Activated CD4-positive, alpha-beta T cell treated with anti-CD3 and anti-CD28 coated beads, Interleukin-2, amount 50 U/mL, for 24 hours (primary cell): ENCODE results near the gene SNX5.

Experiments used
- DNase-seq, 2 donors: peaks; one replicate each; pipeline ENCODE4 v3.0.0-alpha.2; 2020; ENCODE audit warnings: low read depth in 1 of 2, low spot score in 1 of 2

The SNX5 gene

DNA sequence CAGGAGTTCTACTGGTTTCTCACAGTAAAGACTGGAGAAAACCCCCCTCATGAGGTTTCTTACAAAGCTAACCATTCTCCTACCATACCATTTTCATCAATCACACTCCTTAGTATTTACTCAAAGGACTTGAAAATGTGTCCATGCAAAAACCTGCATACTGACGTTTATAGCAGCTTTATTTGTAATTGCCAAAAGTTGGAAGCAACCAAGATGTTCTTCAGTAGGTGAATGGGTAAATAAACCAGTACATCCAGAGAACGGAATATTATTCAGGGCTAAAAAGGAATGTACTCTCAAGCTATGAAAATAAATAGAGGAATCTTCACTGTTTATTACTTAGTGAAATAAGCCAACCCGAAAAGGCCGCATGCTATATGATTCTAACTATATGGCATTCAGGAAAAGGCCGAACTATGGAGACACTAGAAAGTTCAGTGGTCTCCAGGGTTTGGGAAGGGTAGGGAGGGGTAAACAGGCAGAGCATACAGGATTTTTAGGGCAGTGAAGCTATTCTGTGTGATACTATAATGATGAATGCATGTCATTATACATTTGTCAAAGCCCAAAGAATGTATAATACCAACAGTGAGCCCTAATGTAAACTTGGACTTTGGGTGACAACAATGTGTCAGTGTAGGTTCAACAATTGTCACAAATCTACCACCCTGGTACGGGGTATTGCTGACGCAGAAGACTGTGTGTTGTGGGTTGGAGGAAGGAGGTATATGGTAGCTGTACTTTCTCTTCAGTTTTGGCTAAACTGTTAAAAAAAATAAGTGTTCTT, 50.6 kb downstream of the SNX5 start:
- DNase-seq = no peak

DNA sequence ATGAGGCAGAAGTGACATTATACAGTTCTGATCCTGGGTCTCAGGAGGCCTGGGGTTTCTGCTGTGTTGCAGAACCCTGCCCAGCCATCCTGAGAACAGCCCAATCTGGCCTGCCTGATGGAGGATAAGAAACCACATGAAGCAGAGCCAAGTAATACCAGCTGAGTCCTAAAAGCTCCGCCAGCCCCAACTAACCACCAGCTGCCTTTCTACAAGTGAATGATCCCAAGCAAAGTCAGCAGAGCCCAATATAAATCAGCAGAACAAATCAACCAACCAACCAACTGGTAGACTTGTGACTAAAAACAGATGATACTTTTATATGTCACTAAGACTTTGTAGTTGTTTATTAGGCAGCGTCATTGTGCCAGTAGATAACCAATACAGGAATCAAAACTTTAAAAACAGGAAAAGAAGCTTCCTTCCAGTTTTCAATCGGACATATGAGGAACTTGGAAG, 52.1 kb downstream of the SNX5 start:
- DNase-seq = no peak

DNA sequence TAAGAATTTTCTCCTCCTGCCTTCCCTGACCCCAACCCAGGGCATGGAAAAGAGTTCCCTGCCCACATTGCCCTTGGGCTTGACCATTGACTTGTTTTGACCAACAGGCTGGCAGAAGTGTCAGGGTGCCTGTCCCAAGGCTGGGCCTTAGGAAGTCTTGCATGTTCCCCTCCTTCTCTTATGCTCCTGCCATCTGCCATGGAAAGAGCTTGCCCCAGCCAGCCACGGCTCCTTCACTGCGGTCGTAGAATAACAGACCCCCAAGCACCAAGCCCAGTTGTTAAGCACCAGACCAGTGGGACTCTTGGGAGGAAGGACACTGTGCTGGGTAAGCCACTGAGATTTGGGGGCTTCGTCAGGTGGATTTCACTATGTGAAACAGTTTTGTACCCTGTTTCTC, 53.6 kb downstream of the SNX5 start:
- no peak for DNase-seq

DNA sequence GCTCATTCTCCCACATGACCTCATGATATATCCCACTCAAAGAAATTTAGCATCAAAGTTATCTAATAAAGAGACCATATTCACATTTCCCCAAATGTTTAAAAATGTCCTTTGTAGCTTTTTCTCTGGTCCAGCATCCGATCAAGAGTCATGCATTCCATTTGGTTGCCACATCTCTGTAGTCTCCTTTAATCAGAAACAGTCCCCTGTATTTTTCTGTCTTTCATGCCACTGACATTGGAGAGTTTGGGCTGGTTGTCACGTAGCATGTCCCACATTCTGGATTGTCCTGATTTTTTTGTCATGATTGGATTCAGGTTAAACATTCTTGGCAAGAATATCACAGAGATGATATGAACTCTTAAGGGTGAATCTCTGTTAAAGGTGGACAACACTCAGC, 55.7 kb downstream of the SNX5 start:
- DNase-seq = no peak

DNA sequence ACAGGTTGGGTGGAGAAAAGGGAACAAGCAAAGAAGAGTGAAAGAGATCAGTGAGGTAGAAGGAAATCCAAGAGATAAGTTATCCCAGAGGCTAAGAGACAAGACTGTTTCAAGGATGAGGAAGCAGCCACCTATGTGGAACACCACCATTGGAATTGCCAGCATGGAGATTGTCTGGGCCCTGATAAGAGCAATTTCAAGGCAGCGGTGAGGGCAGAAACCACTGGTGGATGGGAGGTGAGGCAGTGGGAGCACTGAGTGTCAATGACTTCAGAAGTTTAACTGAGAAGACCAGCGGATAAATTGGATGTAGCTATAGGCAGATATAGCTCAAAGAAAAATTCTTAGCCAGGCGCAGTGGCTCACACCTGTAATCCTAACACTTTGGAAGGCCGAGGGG, 56.7 kb downstream of the SNX5 start:
- no peak for DNase-seq

DNA sequence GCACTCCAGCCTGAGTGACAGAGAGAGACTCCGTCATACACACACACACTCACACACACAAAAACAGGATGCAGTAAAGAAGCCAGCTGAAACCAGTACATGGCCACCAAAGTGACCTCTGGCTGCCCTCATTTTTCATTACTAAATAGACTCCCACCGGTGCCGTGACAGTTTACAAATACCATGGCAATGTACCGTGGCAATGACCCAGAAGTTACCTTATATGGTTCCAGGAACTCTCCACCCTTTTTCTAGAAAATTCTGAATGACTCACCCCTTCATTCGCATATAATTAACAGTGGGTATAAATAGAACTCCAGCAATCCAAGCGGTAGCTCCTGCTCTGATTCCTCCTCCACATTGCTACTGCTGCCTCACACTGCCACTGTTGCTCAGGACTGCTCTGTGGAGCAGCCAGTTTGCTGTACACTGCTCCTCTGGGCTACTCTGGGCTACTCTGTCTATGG, 57.7 kb downstream of the SNX5 start:
- DNase-seq = no peak

DNA sequence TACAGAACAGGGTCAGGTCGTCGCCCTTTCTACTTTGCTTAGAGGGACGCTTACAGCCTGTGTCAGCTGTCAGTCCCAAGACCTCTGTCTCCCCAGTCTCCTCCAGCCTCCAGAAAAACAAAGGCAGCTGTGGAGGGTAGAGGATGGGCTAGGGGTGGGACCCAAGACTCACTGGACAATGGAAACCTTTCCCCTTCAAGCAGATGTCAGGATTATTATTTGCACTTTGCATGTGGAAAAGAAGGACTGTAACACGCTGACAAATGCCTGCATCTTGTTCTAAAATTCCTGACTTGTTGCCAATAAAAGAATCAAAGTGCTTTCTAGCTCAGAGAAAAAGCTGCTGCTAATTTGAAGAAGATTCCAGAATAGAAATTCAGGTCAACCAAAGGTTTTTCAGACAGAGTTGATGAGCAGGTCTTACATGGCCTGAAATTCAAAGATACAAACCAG, 58.7 kb downstream of the SNX5 start:
- no peak for DNase-seq

DNA sequence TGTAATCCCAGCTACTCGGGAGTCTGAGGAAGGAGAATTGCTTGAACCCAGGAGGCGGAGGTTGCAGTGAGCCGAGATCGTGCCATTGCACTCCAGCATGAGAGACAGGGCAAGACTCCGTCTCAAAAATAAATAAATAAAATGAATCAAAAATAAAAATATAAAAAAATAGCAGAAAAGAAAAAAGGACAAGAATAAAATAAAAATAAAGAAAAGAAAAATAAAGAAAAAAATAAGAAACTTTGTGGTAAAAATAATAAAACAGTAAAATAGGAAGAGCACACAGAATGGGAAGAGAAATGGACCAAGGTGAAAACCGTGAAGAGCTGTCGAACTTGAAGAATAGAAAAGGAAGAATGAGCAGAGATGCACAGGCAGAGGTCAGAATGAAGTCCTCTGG, 63.0 kb downstream of the SNX5 start:
- DNase-seq = no peak

DNA sequence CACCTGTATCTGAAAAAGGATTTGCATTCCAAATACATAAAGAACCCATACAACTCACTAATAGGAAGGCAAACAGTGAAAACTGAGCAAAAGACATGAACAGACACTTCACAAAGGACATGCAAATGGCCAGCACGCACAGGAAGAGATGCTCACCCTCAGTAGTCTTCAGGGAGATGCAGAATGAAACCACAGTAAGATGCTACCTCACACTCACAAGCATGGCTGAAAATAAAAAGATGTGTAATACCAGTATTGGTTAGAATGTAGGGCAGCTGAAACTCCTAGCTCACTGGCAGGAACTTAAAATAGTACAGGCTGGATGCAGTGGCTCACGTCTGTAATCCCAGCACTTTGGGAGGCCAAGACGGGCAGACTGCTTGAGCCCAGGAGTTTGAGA, 64.6 kb downstream of the SNX5 start:
- DNase-seq = no peak

DNA sequence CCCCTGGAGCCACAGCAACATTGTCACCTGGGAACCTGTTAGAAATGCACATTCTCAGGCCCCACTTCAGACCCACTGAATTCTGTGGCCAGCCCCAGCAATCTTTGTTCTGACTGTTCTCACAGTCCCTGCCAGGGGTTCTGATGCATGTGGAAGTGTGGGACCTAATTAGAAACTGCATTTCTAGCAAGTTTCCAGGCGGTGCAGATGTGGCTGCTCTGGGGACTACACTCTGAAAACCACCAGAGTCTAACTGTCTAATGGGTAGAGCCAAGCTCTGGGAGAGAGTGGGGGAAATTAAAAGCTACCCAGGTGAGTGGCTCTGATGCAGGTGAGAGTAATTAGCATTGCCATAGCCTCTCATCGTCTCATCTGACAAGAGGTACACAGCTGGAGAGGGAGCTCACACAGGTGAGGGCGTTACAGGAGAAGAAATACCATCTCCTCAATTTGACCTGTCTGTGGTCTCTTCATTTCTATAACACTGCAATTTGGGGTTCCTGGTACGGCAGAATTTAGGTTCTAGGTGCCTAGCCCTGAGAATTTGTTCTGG, 66.0 kb downstream of the SNX5 start:
- no peak for DNase-seq

DNA sequence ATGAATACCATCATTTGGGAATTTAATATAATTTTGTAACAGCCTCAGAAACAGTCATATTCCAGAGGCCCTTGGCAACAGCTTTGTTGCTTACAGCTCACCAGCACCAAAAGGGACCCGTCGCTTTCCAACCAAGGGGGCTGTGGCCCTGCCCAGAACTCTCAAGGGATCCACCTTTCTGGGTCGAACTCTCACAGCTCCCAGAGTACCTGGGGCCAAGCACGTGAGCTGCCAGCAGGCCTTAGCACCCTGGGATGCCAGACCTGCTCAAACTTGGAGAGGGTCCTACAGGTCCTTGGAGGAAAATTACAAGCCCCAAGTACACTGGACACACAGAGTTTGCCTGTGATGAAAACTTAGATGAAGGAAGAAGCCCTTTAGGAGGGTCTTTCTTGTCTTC, 66.6 kb downstream of the SNX5 start:
- DNase-seq = no peak

DNA sequence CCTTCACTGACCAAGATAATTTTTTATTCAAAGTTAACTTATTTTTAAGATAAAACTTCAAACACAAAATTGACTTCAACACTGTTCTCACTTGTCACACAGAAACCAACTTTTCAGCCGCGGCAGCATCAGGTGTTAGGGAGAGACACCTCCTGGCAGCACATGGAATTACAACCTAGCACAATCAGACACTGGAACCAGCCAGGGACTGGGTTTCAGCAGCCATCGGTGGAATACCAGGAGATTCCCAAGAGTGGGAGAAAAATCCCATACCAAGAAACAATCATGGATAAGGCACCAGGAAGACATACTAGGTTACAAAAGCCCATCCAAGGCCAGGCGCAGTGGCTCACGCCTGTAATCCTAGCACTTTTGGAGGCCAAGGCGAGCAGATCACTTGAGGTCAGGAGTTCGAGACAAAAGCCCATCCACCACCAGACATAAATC, 70.0 kb downstream of the SNX5 start:
- DNase-seq = peak; percentile 28 to 45

DNA sequence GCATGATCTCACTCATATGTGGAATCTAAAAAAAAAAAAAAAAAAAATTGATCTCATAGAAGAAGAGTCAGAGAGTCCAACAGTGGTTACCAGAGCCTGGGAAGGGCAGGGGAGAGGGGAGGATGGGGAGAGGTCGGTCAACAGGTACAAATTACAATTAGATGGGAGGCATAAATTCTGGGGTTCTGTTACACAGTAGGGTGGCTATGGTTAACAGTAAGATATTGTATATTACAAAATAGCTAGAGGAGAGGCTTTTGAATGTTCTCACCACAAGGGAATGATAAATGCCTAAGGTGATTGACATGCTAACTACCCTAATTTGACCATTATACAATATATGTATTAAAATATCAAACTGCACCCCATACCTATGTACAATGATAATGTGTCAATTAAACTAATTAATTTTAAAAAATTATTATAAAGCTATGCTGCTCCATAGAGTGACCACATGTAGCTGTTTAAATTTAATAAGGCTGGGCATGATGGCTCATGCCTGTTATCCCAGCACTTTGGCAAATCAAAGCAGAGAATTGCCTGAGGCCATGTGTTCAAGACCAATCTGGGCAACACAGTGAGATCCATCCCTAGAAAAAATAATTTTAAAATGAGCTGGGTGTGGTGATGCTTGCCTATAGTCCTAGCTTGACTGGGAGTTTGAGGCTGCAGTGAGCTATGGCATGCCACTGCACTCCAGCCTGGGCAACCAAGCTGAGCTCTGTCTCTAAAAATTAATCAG, 70.9 kb downstream of the SNX5 start:
- DNase-seq = no peak

DNA sequence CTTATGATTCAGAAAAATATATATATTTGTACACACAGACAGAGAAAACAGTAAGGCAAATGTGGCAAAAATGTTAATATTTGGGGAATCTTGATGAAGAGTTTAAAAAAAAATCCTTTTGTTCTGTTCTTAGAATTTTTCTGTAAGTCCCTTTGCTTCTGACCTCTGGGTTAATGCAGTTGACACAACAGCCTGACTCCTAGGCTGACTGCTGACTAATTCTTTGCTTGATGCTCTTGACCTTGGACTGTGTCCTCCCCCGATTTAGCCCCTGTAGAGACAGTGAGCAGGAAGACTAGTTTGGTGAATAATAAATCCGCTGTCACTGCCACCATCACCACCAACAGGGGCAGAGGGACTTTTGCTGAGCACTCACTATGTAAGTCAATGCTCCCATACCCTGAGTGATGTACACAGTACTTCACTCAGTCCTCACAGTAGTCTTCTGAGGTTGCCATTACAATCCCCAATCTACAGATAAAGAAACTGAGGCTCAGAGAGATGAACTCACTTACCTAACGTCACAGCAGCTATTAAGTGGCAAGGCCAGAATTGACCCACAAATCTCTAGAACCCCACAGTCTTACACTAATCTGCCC, 71.7 kb downstream of the SNX5 start:
- no peak for DNase-seq

DNA sequence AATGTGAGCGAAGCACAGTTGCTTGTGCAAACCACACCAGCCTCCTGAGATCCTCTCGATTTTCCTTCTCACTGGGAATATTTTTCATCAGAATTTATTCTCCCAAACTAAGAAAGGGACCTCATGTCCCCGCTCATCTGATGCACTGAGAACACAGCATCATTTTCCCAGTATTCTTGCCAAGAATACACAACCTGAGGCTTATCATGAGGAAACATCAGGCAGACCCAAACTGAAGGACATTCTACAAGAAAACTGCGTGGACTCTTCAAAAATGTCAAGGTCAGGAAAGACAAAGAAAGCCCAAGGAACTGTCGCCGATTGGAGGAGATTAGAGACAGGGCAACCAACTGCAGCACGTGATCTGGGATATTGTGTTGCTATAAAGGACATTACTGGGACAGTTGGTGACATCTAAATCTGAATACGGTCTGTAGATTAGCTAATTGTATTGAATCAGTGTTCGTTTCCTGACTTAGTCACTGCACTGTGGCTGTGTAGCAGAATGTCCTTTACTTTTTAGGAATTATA, 72.3 kb downstream of the SNX5 start:
- no peak for DNase-seq

DNA sequence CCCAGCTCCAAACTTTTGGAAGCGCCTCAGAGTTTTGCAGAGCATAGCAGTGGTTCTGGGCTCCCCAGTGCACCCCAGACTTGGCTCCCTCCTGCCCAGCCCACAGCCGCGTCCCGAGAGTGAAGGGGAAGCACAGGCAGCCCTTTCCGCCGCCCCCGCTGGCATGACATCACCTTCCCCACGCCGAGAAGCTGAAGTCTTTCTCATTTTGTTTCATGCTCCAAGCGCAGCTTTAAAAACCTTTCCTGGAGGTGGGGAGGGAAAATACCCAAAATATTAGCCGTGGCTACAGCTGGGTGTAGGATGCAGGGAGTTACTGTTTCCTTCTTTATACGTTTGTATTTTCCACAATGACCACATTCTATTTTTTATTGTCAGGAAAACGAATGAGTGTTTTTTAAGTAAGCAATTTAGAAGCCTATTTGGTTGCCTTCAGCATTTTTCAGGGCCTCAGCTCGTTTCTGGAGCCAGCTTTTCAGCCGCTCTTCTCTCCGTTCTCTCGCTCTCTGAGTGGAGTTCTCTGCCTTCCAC, 72.9 kb downstream of the SNX5 start:
- DNase-seq = peak; percentile 14 to 39

DNA sequence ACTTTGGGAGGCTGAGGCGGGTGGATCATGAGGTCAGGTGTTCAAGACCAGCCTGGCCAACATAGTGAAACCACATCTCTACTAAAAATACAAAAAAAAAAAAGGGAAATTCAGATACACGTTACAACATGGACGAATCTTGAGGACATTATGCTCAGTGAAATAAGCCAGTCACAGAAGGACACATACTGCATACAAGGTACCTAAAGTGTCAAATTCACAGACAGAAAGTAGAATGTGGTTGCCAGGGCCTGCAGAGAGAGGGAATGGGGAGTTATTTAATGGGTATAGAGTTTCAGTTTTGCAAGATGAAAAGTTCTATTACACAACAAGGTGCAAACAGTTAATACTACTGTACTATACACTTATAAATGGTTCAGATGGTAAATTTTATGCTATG, 75.1 kb downstream of the SNX5 start:
- DNase-seq = no peak

DNA sequence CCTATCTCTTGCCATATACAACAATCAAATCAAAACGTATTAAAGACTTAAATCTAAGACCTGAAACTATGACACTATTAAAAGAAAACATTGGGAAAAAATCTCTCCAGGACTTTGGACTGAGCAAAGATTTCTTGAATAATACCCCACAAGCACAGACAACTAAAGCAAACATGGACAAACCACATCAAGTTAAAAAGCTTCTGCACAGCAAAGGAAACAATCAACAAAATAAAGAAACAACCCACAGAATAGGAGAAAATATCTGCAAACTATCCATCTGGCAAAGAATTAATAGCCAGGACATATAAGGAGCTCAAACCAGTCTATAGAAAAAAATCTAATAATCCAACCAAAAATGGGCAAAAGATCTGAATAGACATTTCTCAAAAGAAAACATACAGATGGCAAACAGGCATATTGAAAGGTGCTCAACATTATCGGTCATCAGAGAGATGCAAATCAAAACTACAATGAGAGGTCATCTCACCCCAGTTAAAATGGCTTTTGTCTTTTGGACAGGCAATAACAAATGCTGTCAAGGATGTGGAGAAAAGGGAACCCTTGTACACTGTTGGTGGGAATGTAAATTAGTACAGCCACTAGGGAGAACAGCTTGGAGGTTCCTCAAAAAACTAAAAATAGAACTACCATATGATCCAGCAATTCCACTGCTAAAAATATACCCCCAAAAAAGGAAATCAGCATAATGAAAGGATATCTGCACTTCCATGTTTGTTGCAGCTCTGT, 76.2 kb downstream of the SNX5 start:
- no peak for DNase-seq
